SU-DHL-6 (cell line): Measurements from ENCODE around the gene FAM110D.

Experiments
- CTCF ChIP-seq: fragments of 200-600 bp; sonication (generic); IDR thresholded peaks from one replicate; pipeline ENCODE4 v1.5.1; 2017; ENCODE audit warnings: antibody characterized with exemption, mild to moderate bottlenecking, low read length, moderate library complexity; ENCODE audit not compliant: insufficient read depth, poor library complexity, severe bottlenecking
- EZH2phosphoT487 ChIP-seq: fragments of 200-600 bp; sonication (generic), shearing (Covaris generic); conservative IDR thresholded peaks from 2 replicates; pipeline ENCODE4 v1.6.1; 2018; ENCODE audit warnings: mild to moderate bottlenecking, antibody characterized with exemption, low read length, moderate library complexity, mixed read lengths

GRCh38 chr1:26114165-26114927, 44.5 kb upstream of the FAM110D start:
- TF ChIP-seq CTCF (no peak), EZH2phosphoT487 (no peak)
